Stimulated activated CD4-positive, alpha-beta T cell treated with anti-CD3 and anti-CD28 coated beads, TNF-alpha, amount 100 ng/mL, for 48 hours (primary cell): Measurements from ENCODE around the gene WDR62.
"Not testable (repeated sequence)": the region's sequence is repeated elsewhere in the genome, so short reads cannot be mapped to it uniquely, and the experiment has no call there.

ENCODE experiments used
- DNase-seq, 3 donors: peaks; one replicate each; pipeline ENCODE4 v3.0.0-alpha.2; 2020; ENCODE audit warnings: low read depth in 3 of 3

The WDR62 gene

DNA sequence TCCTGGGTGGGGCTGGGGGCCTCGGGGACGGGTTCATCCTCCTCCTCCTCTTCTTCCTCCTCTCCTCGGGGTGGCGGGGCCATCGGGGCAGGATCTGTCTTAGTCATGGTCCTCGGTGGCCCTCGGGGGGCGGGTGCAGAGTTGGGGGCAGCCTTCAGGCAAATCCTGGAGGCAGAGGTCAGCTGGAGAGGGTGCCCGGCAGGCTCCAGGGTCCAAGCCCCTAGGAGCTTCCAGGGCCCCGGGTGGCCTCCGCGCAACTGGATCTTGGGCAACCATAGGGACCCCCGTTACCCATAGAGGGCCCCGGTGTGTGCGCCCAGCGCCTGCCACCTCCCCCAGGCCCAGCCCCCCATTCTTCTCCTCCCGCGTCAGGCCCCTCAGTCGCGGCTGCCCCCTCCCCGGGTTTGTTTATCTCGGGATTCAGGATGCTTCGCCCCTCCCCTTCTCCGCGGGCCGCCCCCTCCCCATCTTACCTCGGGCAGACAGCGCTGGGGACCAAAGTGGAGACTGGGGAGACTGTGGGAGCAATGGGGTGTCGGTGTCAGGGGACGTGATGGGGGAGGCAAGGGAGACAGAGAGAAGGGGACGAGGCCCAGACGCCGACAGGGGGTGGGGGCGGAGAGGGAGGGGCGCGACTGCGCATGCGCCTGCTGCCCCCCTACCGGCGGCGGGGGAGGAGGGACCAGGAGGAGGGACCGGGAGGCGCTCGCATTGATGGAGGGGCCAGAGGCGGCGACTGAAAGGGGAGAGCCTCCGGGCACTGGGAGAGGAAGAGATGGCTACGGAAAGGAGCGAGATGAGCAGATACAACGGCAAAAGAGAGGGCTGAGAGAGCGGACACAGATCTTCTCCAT, 22.2 kb upstream of the WDR62 start, which contains the start of gene CLIP3:
CLIP3 (minus strand) TSS at position 623 of the 854 bp plus-strand sequence; CDS start at position 107, 516 bp downstream.
- DNase-seq = peak in 1 of 3 donors; percentile 30

DNA sequence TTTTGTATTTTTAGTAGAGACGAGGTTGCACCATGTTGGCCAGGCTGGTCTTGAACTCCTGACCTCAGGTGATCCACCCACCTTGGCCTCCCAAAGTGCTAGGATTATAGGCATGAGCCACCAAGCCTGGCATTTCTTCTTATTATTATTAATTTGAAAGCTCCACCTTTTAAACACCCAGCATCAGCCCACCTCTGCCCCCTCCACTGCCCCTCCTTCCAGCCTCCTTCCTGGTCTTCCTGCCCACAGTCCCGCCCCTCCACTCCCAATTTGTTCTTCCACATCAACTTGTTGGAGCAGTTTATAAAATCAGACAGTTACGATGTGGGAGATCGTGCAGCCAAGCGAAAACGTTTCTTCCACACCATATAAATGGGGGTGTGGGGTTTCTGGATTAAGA, 14.2 kb upstream of the WDR62 start:
- no peak for DNase-seq

DNA sequence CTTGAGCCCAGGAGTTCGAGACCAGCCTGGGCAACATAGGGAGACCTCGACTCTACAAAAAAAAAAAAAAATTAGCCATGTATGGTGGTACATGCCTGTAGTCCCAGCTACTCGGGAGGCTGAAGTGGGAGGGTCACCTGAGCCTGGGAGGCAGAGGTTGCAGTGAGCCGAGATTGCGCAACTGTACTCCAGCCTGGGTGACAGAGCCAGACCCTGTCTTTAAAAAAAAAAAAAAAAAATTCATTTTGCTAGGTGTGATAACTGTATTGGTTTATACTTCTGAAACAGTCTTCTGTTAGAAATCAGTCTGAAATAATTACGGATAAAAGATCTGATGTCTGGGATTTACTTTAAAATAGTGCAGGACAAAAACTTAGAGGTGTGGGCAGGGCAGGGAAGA, 13.6 kb upstream of the WDR62 start:
- DNase-seq = not testable (repeated sequence)

DNA sequence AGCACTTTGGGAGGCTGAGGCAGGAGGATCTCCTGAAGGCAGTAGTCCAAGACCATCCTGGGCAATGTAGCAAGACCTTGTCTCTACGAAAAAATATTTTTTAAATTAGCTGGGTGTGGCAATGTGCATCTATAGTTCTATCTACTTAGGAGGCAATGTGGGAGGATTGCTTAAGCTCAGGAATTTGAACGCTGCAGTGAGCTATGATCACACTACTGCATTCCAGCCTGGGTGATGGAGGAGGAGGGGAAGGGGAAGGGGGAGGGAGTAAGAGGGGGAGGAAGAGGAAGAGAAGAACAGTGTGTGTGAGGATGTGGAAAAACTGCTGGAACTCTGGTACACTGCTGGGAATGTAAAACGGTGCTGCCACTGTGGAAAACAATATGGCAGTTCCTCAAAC, 12.9 kb upstream of the WDR62 start:
- no peak for DNase-seq

DNA sequence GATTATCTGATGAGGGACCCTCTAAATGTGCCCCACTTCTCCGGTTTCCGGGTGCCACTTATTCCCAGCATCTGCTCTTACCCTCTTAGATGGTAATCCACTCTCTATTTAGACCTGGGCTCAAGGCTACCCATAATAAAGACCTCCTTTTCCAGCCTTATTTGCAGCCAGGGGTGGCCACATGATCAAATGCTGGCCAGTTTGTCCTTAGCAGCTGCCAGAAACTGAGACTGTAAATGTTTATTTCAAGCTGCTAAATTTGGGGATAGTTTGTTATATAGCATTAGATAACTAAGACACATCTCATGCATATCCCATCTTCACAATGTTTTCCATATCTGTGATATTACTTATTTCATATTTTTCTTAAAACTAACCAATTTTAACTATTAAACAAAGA, 10.7 kb upstream of the WDR62 start:
- no peak for DNase-seq

DNA sequence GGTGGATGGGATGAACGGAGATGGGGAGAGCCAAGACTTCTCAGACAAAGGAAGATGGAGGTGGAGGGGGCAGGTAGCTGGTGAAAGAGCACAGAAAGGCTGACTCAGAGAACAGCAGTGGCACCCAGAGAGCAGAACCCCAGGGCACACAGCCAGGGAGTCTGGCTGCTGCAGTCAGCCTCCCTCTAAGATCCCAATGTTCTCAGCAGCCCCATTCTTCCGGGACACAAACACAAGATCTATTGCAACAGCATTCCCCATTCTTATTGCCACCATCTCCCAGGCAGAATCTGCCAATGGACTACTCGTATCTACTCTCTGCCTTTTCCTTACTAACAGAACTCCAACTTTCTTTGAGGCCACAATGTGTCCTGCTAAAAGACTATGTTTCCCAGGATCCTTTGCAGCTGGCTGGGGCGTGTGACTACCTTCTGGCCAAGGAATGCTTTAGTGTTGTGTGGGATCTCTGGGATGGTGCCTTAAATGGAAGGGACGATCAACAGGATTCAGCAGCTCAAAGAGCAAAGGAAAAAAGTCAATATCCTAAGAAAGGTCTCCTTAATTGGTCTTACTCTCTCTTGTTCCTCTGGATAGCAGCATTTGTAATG, 8.2 kb upstream of the WDR62 start:
- no peak for DNase-seq

DNA sequence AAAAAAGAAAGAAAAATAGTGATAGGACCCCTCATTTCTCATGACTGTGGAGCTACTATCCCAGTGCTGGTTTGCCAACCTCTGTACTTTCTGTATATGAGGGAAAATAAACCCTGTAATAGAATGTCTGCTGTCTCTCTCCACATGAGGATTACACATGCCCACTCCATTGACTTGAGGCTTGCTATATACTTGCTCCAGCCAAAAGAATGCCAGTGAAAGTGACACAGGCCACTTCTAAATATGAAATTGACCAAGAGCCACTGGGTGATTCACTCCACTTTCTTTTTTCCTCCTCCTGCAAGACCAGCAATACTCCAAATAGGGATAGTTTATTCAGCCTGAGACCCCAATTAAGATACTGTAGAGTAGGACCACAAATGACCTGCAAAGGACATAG, 6.9 kb upstream of the WDR62 start:
- DNase-seq = no peak

DNA sequence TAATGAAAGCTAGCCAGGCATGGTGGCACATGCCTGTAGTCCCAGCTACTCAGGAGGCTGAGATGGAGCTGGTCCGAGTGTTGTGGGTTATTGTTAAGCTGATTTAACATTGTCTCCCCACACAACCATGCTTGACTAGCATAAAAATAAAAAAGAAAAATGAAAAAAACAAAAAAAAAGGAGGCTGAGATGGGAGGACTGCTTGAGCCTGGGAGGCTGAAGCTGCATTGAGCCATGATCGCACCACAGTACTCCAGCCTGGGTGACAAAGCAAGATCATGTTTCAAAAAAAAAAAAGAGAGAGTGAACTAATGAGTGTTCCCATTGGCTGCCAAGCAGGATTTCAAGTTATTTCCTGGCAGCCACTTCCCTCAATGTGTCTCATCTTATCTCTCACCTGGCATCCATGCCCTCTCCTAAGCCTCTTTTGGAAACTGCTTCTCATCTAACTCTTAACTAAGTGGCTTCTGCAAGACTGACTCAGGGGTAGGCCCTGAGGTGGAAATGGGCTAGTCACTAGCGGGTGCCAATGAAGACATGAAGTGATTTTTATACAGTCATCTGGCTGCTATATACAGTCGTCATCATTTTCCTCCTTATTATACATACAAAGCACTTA, 5.5 kb upstream of the WDR62 start:
- no peak for DNase-seq

DNA sequence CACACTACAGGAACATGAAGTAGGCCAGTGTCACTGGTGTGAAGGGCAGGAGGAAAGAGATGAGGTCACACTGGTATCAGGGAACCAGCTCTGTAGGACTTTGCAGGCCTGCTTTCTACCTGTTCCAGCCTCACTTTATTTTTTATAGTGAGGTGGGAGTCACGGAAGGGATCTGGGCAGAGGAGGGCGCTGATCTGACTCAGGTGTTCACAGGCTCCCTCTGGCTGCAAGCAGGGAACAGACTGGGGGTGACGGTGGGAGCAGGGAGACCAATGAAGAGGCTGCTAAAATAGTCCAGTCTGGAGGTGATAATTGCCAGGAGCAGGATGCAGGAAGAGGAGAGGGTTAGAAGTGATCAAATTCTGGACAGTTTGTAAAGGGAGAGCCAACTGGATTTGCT, 3.5 kb upstream of the WDR62 start:
- DNase-seq = no peak

DNA sequence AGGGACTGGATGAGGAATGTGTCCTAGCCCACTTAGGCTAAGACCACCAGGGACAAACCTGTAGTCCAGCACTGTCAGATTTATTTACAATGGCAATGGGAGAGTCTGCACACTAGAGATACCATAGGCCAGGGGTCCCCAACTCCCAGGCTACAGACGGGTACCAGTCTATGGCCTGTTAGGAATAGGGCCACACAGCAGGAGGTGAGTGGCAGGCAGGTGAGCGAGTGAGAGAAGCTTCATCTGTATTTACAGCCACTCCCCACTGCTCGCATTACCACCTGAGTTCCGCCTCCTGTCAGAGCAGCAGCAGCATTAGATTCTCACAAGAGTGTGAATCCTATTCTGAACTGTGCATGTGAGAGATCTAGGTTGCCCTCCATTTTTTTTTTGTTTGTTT, 3.1 kb upstream of the WDR62 start:
- no peak for DNase-seq

DNA sequence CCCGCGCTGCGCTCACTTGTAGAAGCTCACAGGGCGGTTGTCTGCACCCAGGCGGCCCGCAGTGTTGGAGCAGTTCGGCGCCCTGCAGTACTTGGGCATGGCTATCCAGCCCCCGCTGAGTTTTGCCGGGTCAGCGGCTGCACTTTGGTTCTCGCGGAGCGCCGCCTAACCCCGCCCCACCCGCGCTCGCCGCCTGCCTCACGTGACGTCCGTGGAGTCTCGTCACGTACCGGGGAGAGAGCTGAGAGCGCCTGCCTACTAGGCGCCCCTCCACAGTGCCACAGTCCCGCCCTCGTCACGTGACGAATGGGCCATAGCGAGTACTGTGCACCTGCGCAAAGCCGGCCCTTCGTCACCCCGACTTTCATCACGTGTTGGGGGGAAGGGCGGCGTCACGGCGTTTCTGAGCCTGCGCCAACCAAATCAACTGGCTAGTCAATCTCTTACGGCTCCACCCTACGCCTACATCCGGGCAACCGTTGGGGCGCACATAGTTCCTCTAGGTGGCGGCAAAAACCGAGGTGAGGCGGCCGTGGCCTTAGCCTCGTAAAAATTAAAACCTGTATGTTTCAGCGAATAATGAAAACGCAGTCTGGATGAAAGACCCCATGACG, 471 bp upstream of the WDR62 start, which contains the start of gene THAP8:
THAP8 (minus strand) TSS at position 167 of the 614 bp plus-strand sequence; CDS start at position 99, 68 bp downstream.
- DNase-seq = peak; percentile 99

DNA sequence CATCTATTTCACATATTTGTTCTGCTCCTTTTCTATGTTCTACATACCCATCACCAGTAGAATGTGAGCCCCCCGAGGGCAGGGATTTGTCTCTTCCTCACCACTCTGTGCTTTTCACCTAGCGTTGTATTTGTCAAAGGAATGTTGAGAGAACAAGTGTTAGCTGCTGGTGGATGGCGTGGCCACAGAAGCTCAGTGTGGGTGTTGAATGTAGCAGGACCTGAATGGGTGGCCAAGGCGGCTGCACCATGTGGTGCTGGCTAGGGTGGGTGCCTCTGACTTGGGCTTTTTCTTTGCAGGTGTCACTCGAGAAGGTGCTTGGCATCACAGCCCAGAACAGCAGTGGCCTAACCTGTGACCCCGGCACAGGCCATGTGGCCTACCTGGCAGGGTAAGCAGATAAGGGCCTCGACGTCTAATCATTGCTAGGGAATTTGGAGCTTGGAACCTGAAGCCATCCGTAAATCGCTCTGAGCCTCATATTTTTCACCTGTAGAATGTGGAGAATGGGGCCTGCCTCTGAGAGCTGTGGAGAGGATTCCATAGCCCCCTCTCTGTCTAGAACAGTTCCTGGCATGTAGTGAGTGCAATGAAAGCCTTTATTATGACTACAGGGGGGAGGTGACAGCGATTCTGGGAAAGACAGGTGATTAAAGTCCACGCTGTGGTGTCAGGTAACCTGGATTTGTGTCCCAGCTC, 3.9 kb downstream of the WDR62 start:
- DNase-seq = no peak

DNA sequence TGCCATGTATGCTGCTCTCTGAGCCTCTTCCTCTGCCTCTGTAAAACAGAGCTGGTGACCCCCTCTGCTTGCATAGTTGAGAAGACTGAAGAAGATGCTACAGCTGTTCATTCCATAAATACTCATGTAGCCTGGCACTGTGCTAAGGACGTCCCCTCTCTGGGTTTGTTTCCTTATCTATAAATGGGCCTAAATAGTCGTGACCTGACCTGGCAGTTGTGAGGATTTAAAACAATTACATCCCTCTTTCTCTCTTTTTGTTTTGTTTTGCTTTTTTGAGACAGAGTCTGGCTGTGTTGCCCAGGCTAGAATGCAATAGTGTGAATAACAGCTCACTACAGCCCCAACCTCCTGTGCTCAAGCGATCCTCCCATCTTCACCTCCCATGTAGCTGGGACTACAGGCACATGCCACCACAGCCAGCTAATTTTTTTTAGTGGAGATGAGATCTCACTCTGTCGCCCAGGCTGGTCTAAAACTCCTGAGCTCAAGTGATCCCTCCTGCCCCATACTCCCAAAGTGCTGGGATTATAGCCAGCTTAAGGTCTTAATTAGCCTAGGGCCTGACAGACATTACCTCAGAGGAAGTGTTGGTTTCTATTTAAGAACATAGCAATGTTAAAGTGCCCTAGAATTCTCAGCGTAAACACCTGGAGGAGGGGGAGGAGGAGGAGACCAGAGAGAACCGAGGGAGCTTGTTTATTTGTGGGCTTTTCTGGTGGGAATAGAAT, 4.6 kb downstream of the WDR62 start:
- DNase-seq = no peak

DNA sequence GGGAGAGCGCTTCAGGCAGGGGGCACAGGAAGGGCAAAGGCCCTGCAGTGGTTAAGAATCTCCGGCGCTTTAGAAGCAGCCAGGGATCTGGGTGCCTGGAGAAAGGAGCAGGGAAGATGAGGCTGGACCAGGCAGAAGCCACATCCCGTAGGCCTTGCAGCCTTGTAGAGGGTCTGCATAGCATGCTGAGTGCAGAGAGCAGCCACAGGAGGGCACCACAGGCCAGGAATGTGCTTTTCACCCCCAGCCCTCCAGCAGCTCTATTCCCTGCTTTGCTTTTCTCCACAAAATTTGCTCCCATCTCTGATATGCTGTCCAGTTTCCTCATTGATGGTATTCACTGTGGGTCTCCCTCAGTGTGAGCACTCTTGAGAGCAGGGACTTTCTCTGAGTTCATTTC, 5.7 kb downstream of the WDR62 start:
- no peak for DNase-seq

DNA sequence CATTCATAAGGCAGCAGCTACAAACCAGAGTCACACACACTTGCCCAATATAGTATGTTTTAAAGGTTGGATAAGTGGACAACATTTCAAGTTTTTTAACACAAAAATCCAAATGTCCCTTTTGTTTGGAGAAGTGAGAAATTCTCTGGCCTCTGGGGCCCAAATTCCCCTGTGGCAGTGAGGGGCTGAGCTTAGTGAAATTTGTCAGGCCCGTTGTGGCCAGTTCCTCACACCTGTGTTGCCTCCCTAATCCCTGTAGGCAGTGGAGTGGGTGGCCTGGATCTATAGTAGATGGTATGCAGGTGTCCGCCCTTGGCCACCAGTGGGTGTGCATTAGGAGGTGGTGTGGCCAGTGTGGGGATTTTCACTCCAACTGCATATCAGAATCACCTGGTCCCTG, 6.7 kb downstream of the WDR62 start:
- DNase-seq = no peak

DNA sequence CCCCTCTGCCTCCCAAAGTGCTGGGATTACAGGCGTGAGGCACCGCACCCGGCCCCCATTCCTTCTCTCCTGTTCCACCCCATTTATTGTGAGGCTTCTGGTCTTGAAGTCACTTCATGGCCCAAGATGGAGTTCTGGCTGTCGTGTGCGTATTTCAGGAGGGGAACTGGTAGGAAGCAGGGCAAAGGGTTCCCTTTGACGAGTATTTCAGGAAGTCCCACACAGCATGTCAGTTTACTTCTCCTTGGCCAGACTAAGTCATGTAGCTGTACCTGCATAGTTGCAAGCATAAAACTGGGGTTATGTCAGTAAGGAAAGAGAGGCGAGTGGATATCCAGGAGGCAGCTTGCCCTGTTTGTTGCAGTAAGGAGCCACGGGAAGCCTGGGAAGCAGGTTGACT, 10.1 kb downstream of the WDR62 start:
- DNase-seq = no peak

DNA sequence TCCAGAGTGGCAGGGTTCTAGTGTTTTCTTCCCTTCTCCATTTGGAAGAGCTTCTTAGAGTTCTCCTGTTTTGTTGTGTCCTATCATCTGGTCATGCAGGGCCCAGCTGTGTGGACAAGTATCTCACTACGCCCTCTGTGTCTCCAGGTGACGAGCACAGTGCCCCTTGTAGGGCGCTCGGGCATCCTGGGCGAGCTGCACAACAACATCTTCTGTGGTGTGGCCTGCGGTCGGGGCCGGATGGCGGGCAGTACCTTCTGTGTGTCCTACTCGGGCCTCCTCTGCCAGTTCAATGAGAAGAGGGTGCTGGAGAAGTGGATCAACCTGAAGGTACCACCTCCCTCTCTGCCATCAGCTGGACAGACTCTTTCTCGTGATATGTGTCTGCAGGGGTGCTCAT, 13.0 kb downstream of the WDR62 start:
- no peak for DNase-seq

DNA sequence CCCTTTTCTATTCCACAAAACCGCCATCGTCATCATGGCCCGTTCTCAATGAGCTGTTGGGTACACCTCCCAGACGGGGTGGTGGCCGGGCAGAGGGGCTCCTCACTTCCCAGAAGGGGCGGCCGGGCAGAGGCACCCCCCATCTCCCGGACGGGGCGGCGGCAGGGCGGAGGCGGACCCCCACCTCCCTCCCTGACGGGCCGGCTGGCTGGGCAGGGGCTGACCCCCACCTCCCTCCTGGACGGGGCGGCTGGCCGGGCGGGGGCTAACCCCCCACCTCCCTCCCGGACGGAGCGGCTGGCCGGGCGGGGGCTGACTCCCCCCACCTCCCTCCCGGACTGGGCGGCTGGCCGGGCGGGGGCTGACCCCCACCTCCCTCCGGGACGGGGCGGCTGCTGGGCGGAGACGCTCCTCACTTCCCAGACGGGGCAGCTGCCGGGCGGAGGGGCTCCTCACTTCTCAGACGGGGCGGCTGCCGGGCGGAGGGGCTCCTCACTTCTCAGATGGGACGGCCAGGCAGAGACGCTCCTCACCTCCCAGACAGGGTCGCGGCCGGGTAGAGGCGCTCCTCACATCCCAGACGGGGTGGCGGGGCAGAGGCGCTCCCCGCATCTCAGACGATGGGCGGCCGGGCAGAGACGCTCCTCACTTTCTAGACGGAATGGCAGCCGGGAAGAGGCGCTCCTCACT, 14.3 kb downstream of the WDR62 start:
- not testable (repeated sequence) for DNase-seq

DNA sequence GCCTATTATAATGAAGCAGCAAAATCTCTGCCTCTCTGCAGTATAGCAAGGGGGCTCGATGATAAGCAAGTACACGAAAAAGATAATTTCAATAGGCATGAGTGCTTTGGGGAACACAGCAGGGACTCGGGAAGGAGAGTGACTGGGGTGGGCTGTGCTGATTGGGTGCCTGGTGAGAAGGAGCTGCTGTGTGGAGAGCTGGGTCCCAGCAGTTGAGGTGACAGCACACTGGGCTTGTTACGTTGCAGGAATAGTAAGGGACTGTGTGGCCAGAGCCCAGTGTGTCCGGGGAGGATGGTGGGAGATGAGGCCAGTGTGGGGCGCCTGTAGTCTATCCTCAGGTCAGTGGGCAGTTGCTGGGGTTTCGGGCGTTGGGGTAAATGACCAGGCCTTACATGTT, 17.4 kb downstream of the WDR62 start:
- no peak for DNase-seq

DNA sequence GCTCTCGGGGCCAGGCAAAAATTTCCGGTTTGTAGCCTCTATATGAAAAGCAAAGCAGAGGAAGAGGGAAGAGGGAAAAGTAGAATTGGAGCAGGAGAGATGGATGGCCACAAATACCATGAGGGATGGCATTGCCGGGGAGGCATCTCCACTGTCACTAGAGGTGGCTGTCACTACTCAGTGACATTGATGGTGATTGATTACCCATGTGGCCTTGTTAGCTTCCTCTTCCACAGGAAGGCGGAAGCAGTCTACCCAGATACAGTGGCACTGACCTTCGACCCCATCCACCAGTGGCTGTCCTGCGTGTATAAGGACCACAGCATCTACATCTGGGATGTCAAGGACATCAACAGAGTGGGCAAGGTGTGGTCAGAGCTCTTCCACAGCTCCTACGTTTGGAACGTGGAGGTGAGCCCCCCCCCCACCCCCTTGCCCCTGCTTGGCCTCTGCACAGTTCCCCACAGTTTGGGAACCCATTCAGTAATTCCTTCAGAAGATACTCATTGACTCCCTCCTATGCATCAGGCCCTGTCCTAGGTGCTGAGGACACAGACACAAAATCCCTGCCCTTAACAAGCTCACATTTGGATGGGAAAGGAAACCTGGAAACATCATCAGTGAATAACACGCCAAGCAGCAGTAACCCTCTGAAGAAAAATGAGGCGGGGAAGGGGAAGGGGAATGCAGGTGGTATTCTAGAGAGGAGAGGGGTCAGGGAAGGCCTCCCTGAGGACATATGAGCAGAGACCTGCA, 18.6 kb downstream of the WDR62 start:
- no peak for DNase-seq
